B cell (primary cell): ENCODE data around the gene H6PD. TPM values are rescaled to one million over a fixed set of nuclear protein-coding genes. Genes with fewer than 3 reads are reported as not detected.

ENCODE experiments used
- ATAC-seq: fragments of 200-7000 bp; cut with Tn5 transposase; one replicate; pipeline ENCODE4 v1.10.0; 2021; ENCODE audit warnings: low read depth, mild to moderate bottlenecking, moderate number of reproducible peaks, moderate library complexity
- CTCF ChIA-PET: fragments of 350-600 bp; sonication (Branson Sonifier 250); formaldehyde crosslinking; loops from one replicate; lab custom pipeline; 2021; ENCODE audit warnings: antibody characterized with exemption, inconsistent platforms; lab: Charles Lee
- POLR2A ChIA-PET: fragments of 350-600 bp; sonication (Branson Sonifier 250); formaldehyde crosslinking; loops from one replicate; lab custom pipeline; 2021; ENCODE audit warnings: antibody characterized with exemption; lab: Charles Lee
- DNase-seq: peaks from one replicate; pipeline ENCODE4 v3.0.0; 2013
- H2AFZ ChIP-seq: 2 replicates; pipeline ENCODE4 v1.6.1; 2012; ENCODE audit warnings: mild to moderate bottlenecking, low read depth, low read length; ENCODE audit not compliant: insufficient read depth, poor library complexity, severe bottlenecking
- H3K27ac ChIP-seq, 2 donors: 1 replicate in 1 of 2; 2 replicates in 1 of 2; pipeline ENCODE4 v1.5.1; 2012 to 2013; ENCODE audit warnings: low read length in 2 of 2, mild to moderate bottlenecking in 2 of 2, moderate library complexity in 1 of 2
- H3K27me3 ChIP-seq, 4 experiments: fragments of 200-600 bp in 1 of 4; sonication (generic) in 1 of 4; replicated peaks in 1 of 4; 1 replicate in 2 of 4; 2 replicates in 2 of 4; pipeline versions ENCODE4 v1.6.1 to v1.7.0; 2013 to 2016; ENCODE audit warnings: low read length in 3 of 4, mild to moderate bottlenecking in 2 of 4, mixed read lengths in 1 of 4, moderate library complexity in 1 of 4; ENCODE audit not compliant: insufficient read depth in 4 of 4, control insufficient read depth in 3 of 4; ENCODE audit errors: control extremely low read depth in 1 of 4
- H3K36me3 ChIP-seq, 2 experiments: replicated peaks in 1 of 2; 1 replicate in 1 of 2; 2 replicates in 1 of 2; pipeline versions ENCODE4 v1.6.1 to v1.7.1; 2013; ENCODE audit warnings: low read length in 1 of 2; ENCODE audit not compliant: insufficient read depth in 2 of 2, control insufficient read depth in 1 of 2; ENCODE audit errors: control extremely low read depth in 1 of 2, extremely low read depth in 1 of 2
- H3K4me1 ChIP-seq, 2 donors: fragments of 200-600 bp in 1 of 2; sonication (generic) in 1 of 2; 1 replicate in 1 of 2; 2 replicates in 1 of 2; pipeline versions ENCODE4 v1.5.1 to v1.6.1; 2013 to 2017; ENCODE audit warnings: low read length in 2 of 2; ENCODE audit not compliant: control insufficient read depth in 2 of 2, insufficient read depth in 2 of 2
- H3K4me2 ChIP-seq: replicated peaks from 2 replicates; pipeline ENCODE3; 2012; ENCODE audit warnings: mild to moderate bottlenecking, low read depth, low read length; ENCODE audit not compliant: poor library complexity, severe bottlenecking
- H3K4me3 ChIP-seq, 5 experiments: fragments of 200-600 bp in 1 of 5; sonication (generic) in 1 of 5; 1 replicate in 3 of 5; 2 replicates in 2 of 5; pipeline versions ENCODE4 v1.5.1 to v1.7.0; 2011 to 2016; ENCODE audit warnings: low read length in 4 of 5, mild to moderate bottlenecking in 4 of 5, low read depth in 2 of 5, control low read depth in 1 of 5, moderate library complexity in 1 of 5; ENCODE audit not compliant: insufficient read depth in 1 of 5; ENCODE audit errors: control extremely low read depth in 1 of 5, extremely low read depth in 1 of 5
- H3K79me2 ChIP-seq: fragments of 200-600 bp; sonication (generic); one replicate; pipeline ENCODE4 v1.6.0; 2016; ENCODE audit warnings: low read length; ENCODE audit not compliant: control insufficient read depth, insufficient read depth
- H3K9ac ChIP-seq: fragments of 200-600 bp; sonication (generic); 2 replicates; pipeline ENCODE4 v1.6.1; 2017; ENCODE audit warnings: mild to moderate bottlenecking, low read length, moderate library complexity
- H3K9me3 ChIP-seq, 3 donors: one replicate each; pipeline versions ENCODE4 v1.6.1 to v1.7.1; 2013; ENCODE audit warnings: low read length in 2 of 3; ENCODE audit not compliant: control insufficient read depth in 2 of 3, insufficient read depth in 1 of 3; ENCODE audit errors: control extremely low read depth in 1 of 3
- H4K20me1 ChIP-seq: 2 replicates; pipeline ENCODE4 v1.6.0; 2012; ENCODE audit warnings: mild to moderate bottlenecking, low read length; ENCODE audit not compliant: insufficient read depth, control insufficient read depth, poor library complexity, severe bottlenecking
- H3K27ac Mint-ChIP-seq: one replicate; pipeline ENCODE4 v1.8.0; 2021; ENCODE audit warnings: mixed read lengths
- H3K27me3 Mint-ChIP-seq: one replicate; pipeline ENCODE4 v1.8.0; 2021; ENCODE audit warnings: mixed read lengths
- H3K4me1 Mint-ChIP-seq: one replicate; pipeline ENCODE4 v1.8.0; 2021; ENCODE audit warnings: mixed read lengths
- H3K4me3 Mint-ChIP-seq: one replicate; pipeline ENCODE4 v1.8.0; 2021; ENCODE audit warnings: mixed read lengths
- H3K9me3 Mint-ChIP-seq: one replicate; pipeline ENCODE4 v1.8.0; 2022; ENCODE audit warnings: mixed read lengths; ENCODE audit not compliant: insufficient read depth
- CTCF ChIP-seq: fragments of 200-600 bp; IDR thresholded peaks from one replicate; pipeline ENCODE4 v1.8.0; 2022; ENCODE audit warnings: antibody characterized with exemption, mild to moderate bottlenecking
- EZH2 ChIP-seq: IDR thresholded peaks from 2 replicates; pipeline ENCODE4 v1.6.1; 2012; ENCODE audit warnings: borderline replicate concordance, low read depth, mild to moderate bottlenecking, moderate library complexity, low read length; ENCODE audit not compliant: insufficient read depth, poor library complexity, severe bottlenecking
- WGBS: methylation state at CpG from one replicate; pipeline ENCODE4 v1.1.5; 2013; ENCODE audit warnings: missing lambda C conversion rate; ENCODE audit not compliant: insufficient coverage; 5-methylcytosine and 5-hydroxymethylcytosine counted together
- intact Hi-C: fragments of 100-400 bp; cut with micrococcal nuclease; formaldehyde crosslinking; loops from one replicate; pipeline ENCODE4 v1.10.0; 2022
- polyA plus RNA-seq: library from polyadenylated mRNA; depleted of rRNA; stranded (reverse); fragments of >200 nt; gene quantifications from 2 replicates; pipeline ENCODE4 v1.2.3, GENCODE V29; 2012
- total RNA-seq, 2 donors: library from RNA; stranded (reverse); fragments of 120-200 nt in 1 of 2; gene quantifications; 1 replicate in 1 of 2; 2 replicates in 1 of 2; pipeline versions ENCODE4 v1.2.3 to v1.2.4, GENCODE V29; 2013 to 2022

The H6PD gene
- total and polyA plus RNA-seq, 2 donors (not counting 1 experiment from before 2014, with no cell fraction given) = 11.3 to 30.2 TPM

GRCh38 chr1:9253004-9253403 lies 18.4 kb downstream of the H6PD start:
- WGBS = 96% methylated on average over 2 of the region's 8 CpGs
- DNase-seq (no peak), ATAC-seq (no peak)
- Histone ChIP-seq H4K20me1 (peaks cover 12% of the 10 kb centered on the region), H2AFZ (no peak overlapping the region), H3K9ac (no peak overlapping the region), H3K9me3 (peaks cover 0 to 2% (median 0%) of the 10 kb centered on the region in 3 donors), H3K4me1 (no peaks in the 10 kb centered on the region), H3K79me2 (peaks cover 18% of the 10 kb centered on the region), H3K36me3 (peaks cover 4 to 22% of the 10 kb centered on the region in 2 experiments), H3K27ac (no peak overlapping the region), H3K27me3 (no peaks in the 10 kb centered on the region), H3K4me3 (no peak overlapping the region), H3K4me2 (no peak overlapping the region)
- CTCF ChIA-PET = interaction anchor here (1.2 to 3.0 kb wide), 2 partner anchors 145 to 238 kb away, joined by 3 to 10 read pairs; no protein-coding TSS in a partner anchor
- Mint-ChIP-seq H3K4me1 (no peaks in the 10 kb centered on the region), H3K27ac (no peak overlapping the region), H3K27me3 (no peaks in the 10 kb centered on the region), H3K4me3 (no peak overlapping the region), H3K9me3 (no peaks in the 10 kb centered on the region)
- POLR2A ChIA-PET = no interaction called here
- no peak for TF ChIP-seq CTCF
- TF ChIP-seq EZH2 = no peak
- intact Hi-C loops = no loop called here

- 97% methylated on average over 9 of the region's 10 CpGs for WGBS
These were observed 19.0 kb downstream of the H6PD start for GRCh38 chr1:9253453-9254105.

More at GRCh38 chr1:9253453-9254105, 19.0 kb downstream of the H6PD start:
- DNase-seq (no peak), ATAC-seq (no peak)
- no peaks in the 10 kb centered on the region for H3K27me3 ChIP-seq
- H3K4me1 ChIP-seq = no peaks in the 10 kb centered on the region
- no peak overlapping the region for H3K4me2 ChIP-seq
- no peak overlapping the region for H3K9ac ChIP-seq
- H3K27ac ChIP-seq = no peak overlapping the region
- ChIA-PET POLR2A (no interaction called here), CTCF (interaction anchor here (0.8 to 3.0 kb wide), 3 partner anchors 13 to 237 kb away, joined by 3 to 10 read pairs (median 3); no protein-coding TSS in a partner anchor)
- H3K9me3 ChIP-seq = peaks cover 0 to 2% (median 0%) of the 10 kb centered on the region in 3 donors
- no peaks in the 10 kb centered on the region for H3K4me1 Mint-ChIP-seq
- no peaks in the 10 kb centered on the region for H3K9me3 Mint-ChIP-seq
- no peaks in the 10 kb centered on the region for H3K27me3 Mint-ChIP-seq
- H4K20me1 ChIP-seq = peaks cover 12% of the 10 kb centered on the region
- H3K4me3 ChIP-seq = no peak overlapping the region
- no peak overlapping the region for H2AFZ ChIP-seq
- intact Hi-C loops = no loop called here
- peaks cover 7 to 24% of the 10 kb centered on the region in 2 experiments for H3K36me3 ChIP-seq
- no peak overlapping the region for H3K27ac Mint-ChIP-seq
- TF ChIP-seq CTCF (no peak), EZH2 (no peak)
- no peak overlapping the region for H3K4me3 Mint-ChIP-seq
- H3K79me2 ChIP-seq = peaks cover 18% of the 10 kb centered on the region
